GM12875 (cell line): Measurements from ENCODE around the gene GPALPP1.

Experiments
- H3K4me3 ChIP-seq: one replicate; pipeline ENCODE4 v1.5.1; 2011; ENCODE audit warnings: low read depth, low read length, control low read depth
- CTCF ChIP-seq: IDR thresholded peaks from 2 replicates; pipeline ENCODE4 v1.5.1; 2011; ENCODE audit warnings: low read depth, mild to moderate bottlenecking, control low read depth, inconsistent platforms, low read length, moderate library complexity, borderline replicate concordance; ENCODE audit not compliant: insufficient read depth

The GPALPP1 gene

GRCh38 chr13:44976196-44976595, 13.1 kb upstream of the GPALPP1 start:
- no peak overlapping the region for H3K4me3 ChIP-seq
- TF ChIP-seq CTCF: no peak

- no peak overlapping the region for H3K4me3 ChIP-seq
- TF ChIP-seq CTCF: no peak
Measured at GRCh38 chr13:44976949-44977583, 12.3 kb upstream of the GPALPP1 start.

GRCh38 chr13:44978328-44978727, 11.0 kb upstream of the GPALPP1 start:
- no peak for TF ChIP-seq CTCF

GRCh38 chr13:44989941-44990340, 603 bp downstream of the GPALPP1 start:
- H3K4me3 ChIP-seq: peak overlapping the region; percentile 92
- no peak for TF ChIP-seq CTCF

More at GRCh38 chr13:44978328-44978727, 11.0 kb upstream of the GPALPP1 start:
- no peak overlapping the region for H3K4me3 ChIP-seq

GRCh38 chr13:45003417-45003816, 14.1 kb downstream of the GPALPP1 start:
- H3K4me3 ChIP-seq: no peak overlapping the region
- TF ChIP-seq CTCF: no peak

- no peak for TF ChIP-seq CTCF
- no peak overlapping the region for H3K4me3 ChIP-seq
Measured at GRCh38 chr13:45004096-45004495, 14.8 kb downstream of the GPALPP1 start.

- no peak overlapping the region for H3K4me3 ChIP-seq
- TF ChIP-seq CTCF: no peak
Measured at GRCh38 chr13:45007225-45007624, 17.9 kb downstream of the GPALPP1 start.
